CD8-positive, alpha-beta memory T cell (primary cell): ENCODE measurements around the gene PDF. TPM values are rescaled to one million over a fixed set of nuclear protein-coding genes. Genes with fewer than 3 reads are reported as not detected.

Experiments used
- CTCF ChIA-PET: fragments of 350-600 bp; sonication (Branson Sonifier 250); formaldehyde crosslinking; loops from one replicate; lab custom pipeline; 2021; ENCODE audit warnings: antibody characterized with exemption; lab: Charles Lee
- POLR2A ChIA-PET: fragments of 350-600 bp; sonication (Branson Sonifier 250); formaldehyde crosslinking; loops from one replicate; lab custom pipeline; 2021; ENCODE audit warnings: antibody characterized with exemption; lab: Charles Lee
- DNase-seq, 5 donors: peaks; one replicate each; pipeline versions ENCODE4 v3.0.0 to v3.0.0-alpha.2; 2020 to 2022; ENCODE audit warnings: mixed read lengths in 1 of 5
- H3K27ac ChIP-seq: one replicate; pipeline ENCODE4 v1.7.0; 2013; ENCODE audit warnings: low read depth, mild to moderate bottlenecking, low read length, moderate library complexity
- H3K27me3 ChIP-seq: 2 replicates; pipeline ENCODE4 v1.7.0; 2013; ENCODE audit warnings: low read length, mild to moderate bottlenecking; ENCODE audit not compliant: insufficient read depth, poor library complexity, severe bottlenecking
- H3K36me3 ChIP-seq: 2 replicates; pipeline ENCODE4 v1.7.0; 2013; ENCODE audit warnings: mild to moderate bottlenecking, low read length, moderate library complexity; ENCODE audit not compliant: insufficient read depth
- H3K4me1 ChIP-seq: 2 replicates; pipeline ENCODE4 v1.7.0; 2013; ENCODE audit warnings: mild to moderate bottlenecking, low read length, moderate library complexity; ENCODE audit not compliant: insufficient read depth
- H3K4me3 ChIP-seq: 2 replicates; pipeline ENCODE4 v1.7.0; 2013; ENCODE audit warnings: mild to moderate bottlenecking, low read length
- H3K9me3 ChIP-seq: 2 replicates; pipeline ENCODE4 v1.7.0; 2013; ENCODE audit warnings: mild to moderate bottlenecking, low read length
- H3K27ac Mint-ChIP-seq, 8 donors: one replicate each; pipeline ENCODE4 v1.8.0; 2020 to 2021; ENCODE audit warnings: mixed read lengths in 8 of 8, mild to moderate bottlenecking in 6 of 8, inconsistent platforms in 3 of 8, moderate library complexity in 3 of 8
- H3K27me3 Mint-ChIP-seq, 2 donors: one replicate each; pipeline ENCODE4 v1.8.0; 2020 to 2021; ENCODE audit warnings: mixed read lengths in 2 of 2, mild to moderate bottlenecking in 1 of 2, moderate library complexity in 1 of 2
- H3K36me3 Mint-ChIP-seq, 3 donors: one replicate each; pipeline ENCODE4 v1.8.0; 2020 to 2021; ENCODE audit warnings: mixed read lengths in 3 of 3, inconsistent platforms in 1 of 3, mild to moderate bottlenecking in 1 of 3
- H3K4me1 Mint-ChIP-seq, 3 donors: one replicate each; pipeline ENCODE4 v1.8.0; 2020 to 2021; ENCODE audit warnings: mixed read lengths in 3 of 3, inconsistent platforms in 1 of 3, mild to moderate bottlenecking in 1 of 3
- H3K4me3 Mint-ChIP-seq, 7 donors: one replicate each; pipeline ENCODE4 v1.8.0; 2020 to 2021; ENCODE audit warnings: mixed read lengths in 7 of 7, mild to moderate bottlenecking in 6 of 7, moderate library complexity in 4 of 7, inconsistent platforms in 2 of 7
- H3K9me3 Mint-ChIP-seq, 5 donors: one replicate each; pipeline ENCODE4 v1.8.0; 2020 to 2022; ENCODE audit warnings: mixed read lengths in 5 of 5, mild to moderate bottlenecking in 3 of 5, moderate library complexity in 2 of 5, inconsistent platforms in 1 of 5
- polyA plus RNA-seq: library from polyadenylated mRNA; unstranded; fragments of 300-500 nt; fragmentation: Illumina TruSeq; gene quantifications from one replicate; pipeline ENCODE4 v1.2.3, GENCODE V29; 2021
- total RNA-seq, 2 experiments: library from RNA; stranded (reverse); gene quantifications; one replicate each; pipeline ENCODE4 v1.2.3, GENCODE V29; 2021

The PDF gene, protein sequence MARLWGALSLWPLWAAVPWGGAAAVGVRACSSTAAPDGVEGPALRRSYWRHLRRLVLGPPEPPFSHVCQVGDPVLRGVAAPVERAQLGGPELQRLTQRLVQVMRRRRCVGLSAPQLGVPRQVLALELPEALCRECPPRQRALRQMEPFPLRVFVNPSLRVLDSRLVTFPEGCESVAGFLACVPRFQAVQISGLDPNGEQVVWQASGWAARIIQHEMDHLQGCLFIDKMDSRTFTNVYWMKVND
- total RNA-seq, result 10 to 100 TPM; 29.1 to 34.9 TPM
- polyA plus RNA-seq, result 17.4 TPM

GRCh38 chr16:69330286-69331109 is at the start of gene PDF:
Gene PDF (minus strand): TSS chr16:69330588. CDS start chr16:69330570, 18 bp downstream.
- H3K4me3 Mint-ChIP-seq, result peak within 1 kb of the TSS; percentile 79 to 87 (median 81)
- CTCF ChIA-PET, result interaction anchor here (1.2 to 4.2 kb wide), 6 partner anchors 9 to 26 kb away, joined by 3 to 32 read pairs (median 5); partner anchors contain the start of genes COG8 and NIP7
- H3K36me3 Mint-ChIP-seq, result peaks cover 0 to 61% (median 7%) of the 10 kb centered on the region in 3 donors
- H3K27me3 Mint-ChIP-seq, result no peaks in the 10 kb centered on the region
- Histone ChIP-seq H3K4me3 (peak within 1 kb of the TSS; percentile 76), H3K27me3 (no peaks in the 10 kb centered on the region), H3K27ac (peak within 1 kb of the TSS; percentile 76), H3K36me3 (peaks cover 13% of the 10 kb centered on the region), H3K4me1 (peaks cover 50% of the 10 kb centered on the region), H3K9me3 (no peaks in the 10 kb centered on the region)
- DNase-seq, result peak; percentile 77 to 88 (median 83)
- peaks cover 38 to 73% (median 46%) of the 10 kb centered on the region in 3 donors for H3K4me1 Mint-ChIP-seq
- POLR2A ChIA-PET, result interaction anchor here (1.9 to 3.1 kb wide), 3 partner anchors 9 to 54 kb away, joined by 5 to 20 read pairs (median 12); partner anchors contain the start of genes COG8 and NIP7
- H3K27ac Mint-ChIP-seq, result peak within 1 kb of the TSS; percentile 74 to 88 (median 80)
- H3K9me3 Mint-ChIP-seq, result no peaks in the 10 kb centered on the region

DNA sequence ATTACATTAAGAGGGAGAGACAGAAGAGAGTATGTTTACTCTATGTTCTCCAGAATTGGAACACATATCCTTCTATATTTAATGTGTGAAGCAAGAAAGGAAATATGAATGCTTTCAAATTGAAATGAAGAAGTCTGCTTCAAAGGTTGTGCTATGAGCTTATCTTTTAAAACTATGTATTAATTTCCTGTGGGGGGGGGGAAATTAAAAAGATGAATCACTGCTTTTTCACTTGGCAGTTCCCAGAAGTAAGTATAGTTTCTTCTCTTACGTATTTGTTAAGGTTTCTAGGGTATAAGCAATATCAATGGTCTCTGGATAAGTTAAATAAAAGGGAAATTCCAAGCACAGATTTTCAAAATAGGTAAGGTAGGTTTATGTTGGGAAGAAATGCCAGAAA is 48.4 kb upstream of the PDF start:
- H3K4me3 Mint-ChIP-seq, result no peak overlapping the region
- H3K9me3 Mint-ChIP-seq, result no peaks in the 10 kb centered on the region
- H3K27ac Mint-ChIP-seq, result peak overlapping the region in 3 of 8 donors; percentile 32 to 82 (median 67)
- H3K27me3 Mint-ChIP-seq, result no peaks in the 10 kb centered on the region
- H3K27me3 ChIP-seq, result no peaks in the 10 kb centered on the region
- peaks cover 18 to 32% (median 23%) of the 10 kb centered on the region in 3 donors for H3K4me1 Mint-ChIP-seq
- ChIA-PET CTCF (interaction anchor here (2.3 kb wide), 1 partner anchor 17 kb away, joined by 8 read pairs; no protein-coding TSS in a partner anchor), POLR2A (interaction anchor here (0.6 to 0.7 kb wide), 2 partner anchors 23 to 375 kb away, joined by 3 to 6 read pairs; no protein-coding TSS in a partner anchor)
- DNase-seq, result no peak
- peaks cover 0 to 70% (median 15%) of the 10 kb centered on the region in 3 donors for H3K36me3 Mint-ChIP-seq
- H3K4me1 ChIP-seq, result peaks cover 2% of the 10 kb centered on the region
- no peak overlapping the region for H3K4me3 ChIP-seq
- H3K36me3 ChIP-seq, result peaks cover 26% of the 10 kb centered on the region
- H3K27ac ChIP-seq, result no peak overlapping the region
- no peaks in the 10 kb centered on the region for H3K9me3 ChIP-seq

GRCh38 chr16:69378036-69378435 is 47.6 kb upstream of the PDF start:
- Mint-ChIP-seq H3K27ac (peak overlapping the region in 4 of 8 donors; percentile 9 to 77 (median 18)), H3K36me3 (peaks cover 0 to 70% (median 15%) of the 10 kb centered on the region in 3 donors), H3K4me3 (peak overlapping the region in 1 of 7 donors; percentile 20), H3K27me3 (no peaks in the 10 kb centered on the region), H3K9me3 (no peaks in the 10 kb centered on the region), H3K4me1 (peaks cover 16 to 33% (median 25%) of the 10 kb centered on the region in 3 donors)
- peaks cover 20% of the 10 kb centered on the region for H3K36me3 ChIP-seq
- no peak overlapping the region for H3K27ac ChIP-seq
- CTCF ChIA-PET, result no interaction called here
- POLR2A ChIA-PET, result interaction anchor here (0.6 kb wide), 1 partner anchor 22 kb away, joined by 6 read pairs; no protein-coding TSS in a partner anchor
- no peak for DNase-seq
- H3K4me1 ChIP-seq, result no peaks in the 10 kb centered on the region
- H3K27me3 ChIP-seq, result no peaks in the 10 kb centered on the region
- H3K9me3 ChIP-seq, result no peaks in the 10 kb centered on the region
- H3K4me3 ChIP-seq, result no peak overlapping the region

DNA sequence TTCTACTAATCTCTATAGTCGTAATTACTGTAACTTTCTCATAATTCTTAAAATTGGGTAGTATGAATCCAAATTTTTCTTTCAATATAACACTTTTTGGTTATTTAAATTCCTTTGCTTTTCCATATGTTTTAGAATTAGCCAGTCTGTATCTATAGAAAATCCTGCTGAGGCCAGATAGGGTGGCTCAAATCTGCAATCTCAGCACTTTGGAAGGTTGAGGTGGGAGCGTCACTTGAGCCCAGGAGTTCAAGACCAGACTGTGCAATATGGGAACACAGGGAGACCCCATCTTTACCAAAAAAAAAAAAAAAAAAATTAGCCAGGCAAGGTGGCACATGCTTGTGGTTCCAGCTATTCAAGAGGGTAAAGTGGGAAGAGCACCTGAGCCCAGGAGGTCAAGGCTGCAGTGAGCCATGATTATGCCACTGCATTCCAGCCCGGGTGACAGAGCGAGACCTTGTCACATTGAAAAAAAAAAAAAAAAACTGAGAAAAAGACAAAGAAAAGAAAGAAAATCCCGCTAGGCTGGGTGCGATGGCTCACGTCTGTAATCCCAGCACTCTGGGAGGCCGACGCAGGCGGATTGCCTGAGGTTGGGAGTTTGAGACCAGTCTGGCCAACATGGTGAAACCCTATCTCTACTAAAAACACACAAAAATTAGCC is 46.1 kb upstream of the PDF start:
- H3K9me3 Mint-ChIP-seq, result no peaks in the 10 kb centered on the region
- H3K27ac Mint-ChIP-seq, result peak overlapping the region in 2 of 8 donors; percentile 38 to 81
- POLR2A ChIA-PET, result interaction anchor here (0.6 kb wide), 1 partner anchor 1813 kb away, joined by 3 read pairs; no protein-coding TSS in a partner anchor
- peaks cover 13 to 25% (median 20%) of the 10 kb centered on the region in 3 donors for H3K4me1 Mint-ChIP-seq
- Histone ChIP-seq H3K9me3 (no peaks in the 10 kb centered on the region), H3K27me3 (no peaks in the 10 kb centered on the region), H3K27ac (no peak overlapping the region), H3K36me3 (peaks cover 14% of the 10 kb centered on the region), H3K4me3 (no peak overlapping the region), H3K4me1 (no peaks in the 10 kb centered on the region)
- no peak for DNase-seq
- peaks cover 0 to 70% (median 14%) of the 10 kb centered on the region in 3 donors for H3K36me3 Mint-ChIP-seq
- CTCF ChIA-PET, result no interaction called here
- H3K27me3 Mint-ChIP-seq, result no peaks in the 10 kb centered on the region
- H3K4me3 Mint-ChIP-seq, result no peak overlapping the region

- Histone ChIP-seq H3K27ac (no peak overlapping the region), H3K4me1 (no peaks in the 10 kb centered on the region), H3K4me3 (no peak overlapping the region), H3K9me3 (no peaks in the 10 kb centered on the region), H3K27me3 (no peaks in the 10 kb centered on the region), H3K36me3 (peaks cover 20% of the 10 kb centered on the region)
- Mint-ChIP-seq H3K4me3 (no peak overlapping the region), H3K27me3 (no peaks in the 10 kb centered on the region), H3K4me1 (peaks cover 17 to 31% (median 23%) of the 10 kb centered on the region in 3 donors), H3K9me3 (no peaks in the 10 kb centered on the region), H3K27ac (peak overlapping the region in 2 of 8 donors; percentile 57 to 72), H3K36me3 (peaks cover 7 to 67% (median 22%) of the 10 kb centered on the region in 3 donors)
- DNase-seq, result no peak
- CTCF ChIA-PET, result no interaction called here
- POLR2A ChIA-PET, result no interaction called here
Measured at GRCh38 chr16:69373019-69373418, 42.6 kb upstream of the PDF start.

GRCh38 chr16:69371564-69371963 is 41.2 kb upstream of the PDF start:
- Mint-ChIP-seq H3K9me3 (no peaks in the 10 kb centered on the region), H3K27me3 (no peaks in the 10 kb centered on the region), H3K4me3 (peak overlapping the region in 1 of 7 donors; percentile 33), H3K27ac (peak overlapping the region in 3 of 8 donors; percentile 8 to 44 (median 40)), H3K4me1 (peaks cover 14 to 31% (median 27%) of the 10 kb centered on the region in 3 donors), H3K36me3 (peaks cover 10 to 74% (median 17%) of the 10 kb centered on the region in 3 donors)
- H3K27me3 ChIP-seq, result no peaks in the 10 kb centered on the region
- no peak overlapping the region for H3K27ac ChIP-seq
- H3K9me3 ChIP-seq, result no peaks in the 10 kb centered on the region
- peaks cover 31% of the 10 kb centered on the region for H3K36me3 ChIP-seq
- no peaks in the 10 kb centered on the region for H3K4me1 ChIP-seq
- no peak overlapping the region for H3K4me3 ChIP-seq
- ChIA-PET POLR2A (no interaction called here), CTCF (interaction anchor here (0.6 kb wide), 1 partner anchor 247 kb away, joined by 4 read pairs; no protein-coding TSS in a partner anchor)
- no peak for DNase-seq

- peaks cover 10 to 88% (median 23%) of the 10 kb centered on the region in 3 donors for H3K36me3 Mint-ChIP-seq
- Histone ChIP-seq H3K36me3 (peaks cover 46% of the 10 kb centered on the region), H3K27me3 (no peaks in the 10 kb centered on the region), H3K4me1 (no peaks in the 10 kb centered on the region), H3K9me3 (no peaks in the 10 kb centered on the region), H3K27ac (no peak overlapping the region), H3K4me3 (no peak overlapping the region)
- DNase-seq, result no peak
- H3K9me3 Mint-ChIP-seq, result no peaks in the 10 kb centered on the region
- peak overlapping the region in 1 of 8 donors; percentile 70 for H3K27ac Mint-ChIP-seq
- H3K4me3 Mint-ChIP-seq, result no peak overlapping the region
- ChIA-PET CTCF (no interaction called here), POLR2A (no interaction called here)
- H3K27me3 Mint-ChIP-seq, result no peaks in the 10 kb centered on the region
- H3K4me1 Mint-ChIP-seq, result peaks cover 13 to 29% (median 26%) of the 10 kb centered on the region in 3 donors
Measured at GRCh38 chr16:69368866-69369265, 38.5 kb upstream of the PDF start.
